ENCODE results near the gene PPARA.

DNA sequence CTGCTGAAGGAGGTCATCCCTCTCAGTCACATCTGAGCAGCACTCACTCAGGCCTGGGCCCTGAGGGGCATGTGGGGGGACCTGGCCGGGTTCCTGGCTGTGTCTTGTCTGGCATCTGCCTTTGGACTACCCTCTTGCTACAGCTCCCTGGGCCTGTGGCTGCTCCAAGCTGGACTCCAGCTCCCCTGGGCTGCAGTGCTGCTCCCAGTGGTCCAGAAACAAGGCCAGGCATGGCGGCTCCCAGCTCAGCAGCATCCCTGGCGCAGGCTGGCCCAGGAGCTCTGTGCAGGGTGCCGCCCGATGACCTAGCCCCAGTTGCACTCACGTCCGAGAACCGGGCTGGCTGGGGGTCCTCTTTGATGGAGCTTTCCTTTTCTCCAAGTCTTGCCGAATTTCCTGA is 94.4 kb downstream of the PPARA start:
- TF ChIP-seq, protein P1, sequence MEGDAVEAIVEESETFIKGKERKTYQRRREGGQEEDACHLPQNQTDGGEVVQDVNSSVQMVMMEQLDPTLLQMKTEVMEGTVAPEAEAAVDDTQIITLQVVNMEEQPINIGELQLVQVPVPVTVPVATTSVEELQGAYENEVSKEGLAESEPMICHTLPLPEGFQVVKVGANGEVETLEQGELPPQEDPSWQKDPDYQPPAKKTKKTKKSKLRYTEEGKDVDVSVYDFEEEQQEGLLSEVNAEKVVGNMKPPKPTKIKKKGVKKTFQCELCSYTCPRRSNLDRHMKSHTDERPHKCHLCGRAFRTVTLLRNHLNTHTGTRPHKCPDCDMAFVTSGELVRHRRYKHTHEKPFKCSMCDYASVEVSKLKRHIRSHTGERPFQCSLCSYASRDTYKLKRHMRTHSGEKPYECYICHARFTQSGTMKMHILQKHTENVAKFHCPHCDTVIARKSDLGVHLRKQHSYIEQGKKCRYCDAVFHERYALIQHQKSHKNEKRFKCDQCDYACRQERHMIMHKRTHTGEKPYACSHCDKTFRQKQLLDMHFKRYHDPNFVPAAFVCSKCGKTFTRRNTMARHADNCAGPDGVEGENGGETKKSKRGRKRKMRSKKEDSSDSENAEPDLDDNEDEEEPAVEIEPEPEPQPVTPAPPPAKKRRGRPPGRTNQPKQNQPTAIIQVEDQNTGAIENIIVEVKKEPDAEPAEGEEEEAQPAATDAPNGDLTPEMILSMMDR (IDR thresholded peaks at IDR 0.05) = no peak
- TF ChIP-seq, protein P2, sequence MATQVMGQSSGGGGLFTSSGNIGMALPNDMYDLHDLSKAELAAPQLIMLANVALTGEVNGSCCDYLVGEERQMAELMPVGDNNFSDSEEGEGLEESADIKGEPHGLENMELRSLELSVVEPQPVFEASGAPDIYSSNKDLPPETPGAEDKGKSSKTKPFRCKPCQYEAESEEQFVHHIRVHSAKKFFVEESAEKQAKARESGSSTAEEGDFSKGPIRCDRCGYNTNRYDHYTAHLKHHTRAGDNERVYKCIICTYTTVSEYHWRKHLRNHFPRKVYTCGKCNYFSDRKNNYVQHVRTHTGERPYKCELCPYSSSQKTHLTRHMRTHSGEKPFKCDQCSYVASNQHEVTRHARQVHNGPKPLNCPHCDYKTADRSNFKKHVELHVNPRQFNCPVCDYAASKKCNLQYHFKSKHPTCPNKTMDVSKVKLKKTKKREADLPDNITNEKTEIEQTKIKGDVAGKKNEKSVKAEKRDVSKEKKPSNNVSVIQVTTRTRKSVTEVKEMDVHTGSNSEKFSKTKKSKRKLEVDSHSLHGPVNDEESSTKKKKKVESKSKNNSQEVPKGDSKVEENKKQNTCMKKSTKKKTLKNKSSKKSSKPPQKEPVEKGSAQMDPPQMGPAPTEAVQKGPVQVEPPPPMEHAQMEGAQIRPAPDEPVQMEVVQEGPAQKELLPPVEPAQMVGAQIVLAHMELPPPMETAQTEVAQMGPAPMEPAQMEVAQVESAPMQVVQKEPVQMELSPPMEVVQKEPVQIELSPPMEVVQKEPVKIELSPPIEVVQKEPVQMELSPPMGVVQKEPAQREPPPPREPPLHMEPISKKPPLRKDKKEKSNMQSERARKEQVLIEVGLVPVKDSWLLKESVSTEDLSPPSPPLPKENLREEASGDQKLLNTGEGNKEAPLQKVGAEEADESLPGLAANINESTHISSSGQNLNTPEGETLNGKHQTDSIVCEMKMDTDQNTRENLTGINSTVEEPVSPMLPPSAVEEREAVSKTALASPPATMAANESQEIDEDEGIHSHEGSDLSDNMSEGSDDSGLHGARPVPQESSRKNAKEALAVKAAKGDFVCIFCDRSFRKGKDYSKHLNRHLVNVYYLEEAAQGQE (IDR thresholded peaks at IDR 0.05; ENCODE audit: low read depth, low read length) = no peak
- no peak for TF ChIP-seq TCF12 (IDR thresholded peaks at IDR 0.05)
- TF ChIP-seq POLR2AphosphoS5 (IDR thresholded peaks at IDR 0.05; ENCODE audit: low read depth, low read length) = no peak
- no peak for TF ChIP-seq CHD2 (IDR thresholded peaks at IDR 0.05; ENCODE audit: low read length, partially characterized antibody)
- TF ChIP-seq RAD21 (IDR thresholded peaks at IDR 0.05; ENCODE audit: low read length) = no peak
- TF ChIP-seq TAF1 (IDR thresholded peaks at IDR 0.05; ENCODE audit: borderline replicate concordance, low read depth, low read length) = no peak
- TF ChIP-seq MEF2A (IDR thresholded peaks at IDR 0.05; ENCODE audit: borderline replicate concordance, low read depth) = no peak
